Measurements from ENCODE around the gene KLHL35. TPM values are rescaled to one million over a fixed set of nuclear protein-coding genes. Genes with fewer than 3 reads are reported as not detected.

Gene KLHL35
- total RNA-seq = 2.0 and 2.6 TPM in 2 replicates

GRCh38 chr11:75432911-75433321, at the start of gene KLHL35:
Gene KLHL35, minus strand, starts transcription at chr11:75433203. Its CDS starts 2,574 bp downstream, at chr11:75430629.
- no peak for DNase-seq (ENCODE audit: low read depth, low spot score)

GRCh38 chr11:75481922-75482606, 49.1 kb upstream of the KLHL35 start:
- no peak for DNase-seq (ENCODE audit: low read depth, low spot score)

- no peak for DNase-seq (ENCODE audit: low read depth, low spot score)
Measured at GRCh38 chr11:75481223-75481921, 48.4 kb upstream of the KLHL35 start.

DNA sequence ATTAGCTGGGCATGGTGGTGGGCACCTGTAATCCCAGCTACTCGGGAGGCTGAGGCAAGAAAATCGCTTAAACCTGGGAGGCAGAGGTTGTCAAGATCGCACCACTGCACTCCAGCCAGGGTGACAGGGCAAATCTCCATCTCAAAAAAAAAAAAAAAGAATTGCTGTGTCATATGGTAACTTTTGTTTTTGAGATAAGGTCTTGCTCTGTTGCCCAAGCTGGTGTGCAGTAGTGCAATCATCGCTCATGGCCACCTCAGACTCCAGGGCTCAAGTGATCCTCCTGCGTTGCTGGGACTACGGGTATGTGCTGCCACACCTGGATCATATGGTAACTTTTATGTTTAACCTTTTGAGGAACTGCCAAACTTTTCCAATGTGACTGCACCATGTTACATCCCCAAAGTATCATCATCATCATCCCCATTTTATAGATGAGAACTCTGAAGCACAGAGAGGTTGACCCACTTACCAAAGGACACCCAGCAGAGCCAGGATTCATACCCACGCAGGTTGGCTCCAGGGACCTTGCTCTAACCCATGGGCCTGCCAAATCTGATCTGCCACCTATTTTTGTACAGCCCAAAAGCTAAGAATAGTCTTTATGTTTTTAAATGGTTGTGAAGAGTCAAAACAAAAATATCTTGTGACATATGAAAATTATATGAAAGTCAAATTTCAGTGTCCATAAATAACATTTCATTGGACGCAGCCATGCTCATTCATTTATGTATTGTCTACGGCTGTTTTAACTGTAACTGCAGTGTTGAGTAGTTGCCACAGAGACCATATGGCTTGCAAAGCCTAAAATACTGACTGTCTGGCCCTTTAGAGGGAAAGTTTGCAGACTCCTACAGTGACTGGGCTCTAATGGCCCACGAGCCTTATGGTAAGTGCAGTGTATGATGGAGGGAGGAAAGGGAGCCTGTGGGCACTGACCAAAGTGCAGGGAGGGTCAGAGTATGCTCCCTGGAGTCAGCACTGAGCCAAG, 47.5 kb upstream of the KLHL35 start:
- no peak for DNase-seq (ENCODE audit: low read depth, low spot score)

DNA sequence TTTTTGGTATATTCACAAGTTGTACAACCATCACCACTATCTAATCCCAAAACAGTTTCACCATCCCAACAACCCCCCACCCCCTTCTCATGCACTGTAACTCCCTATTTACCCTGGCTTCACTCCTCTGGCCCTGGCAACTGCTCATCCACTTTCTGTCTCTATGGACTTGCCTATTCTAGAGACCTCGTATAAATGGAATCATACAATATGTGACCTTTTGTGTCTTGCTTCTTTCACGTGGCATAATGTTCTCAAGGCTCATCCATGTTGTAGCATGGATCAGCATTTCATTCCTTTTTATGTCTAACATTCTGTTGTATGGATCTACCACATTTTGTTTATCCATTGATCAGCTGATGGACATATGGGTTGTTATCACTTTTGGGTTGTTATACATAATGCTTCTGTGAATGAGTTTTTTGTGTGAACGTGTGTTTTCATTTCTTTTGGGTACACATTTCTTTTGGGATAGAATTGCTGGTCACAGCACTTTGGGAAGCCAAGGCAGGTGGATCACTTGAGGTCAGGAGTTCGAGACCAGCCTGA, 46.7 kb upstream of the KLHL35 start:
- DNase-seq (ENCODE audit: low read depth, low spot score) = no peak

DNA sequence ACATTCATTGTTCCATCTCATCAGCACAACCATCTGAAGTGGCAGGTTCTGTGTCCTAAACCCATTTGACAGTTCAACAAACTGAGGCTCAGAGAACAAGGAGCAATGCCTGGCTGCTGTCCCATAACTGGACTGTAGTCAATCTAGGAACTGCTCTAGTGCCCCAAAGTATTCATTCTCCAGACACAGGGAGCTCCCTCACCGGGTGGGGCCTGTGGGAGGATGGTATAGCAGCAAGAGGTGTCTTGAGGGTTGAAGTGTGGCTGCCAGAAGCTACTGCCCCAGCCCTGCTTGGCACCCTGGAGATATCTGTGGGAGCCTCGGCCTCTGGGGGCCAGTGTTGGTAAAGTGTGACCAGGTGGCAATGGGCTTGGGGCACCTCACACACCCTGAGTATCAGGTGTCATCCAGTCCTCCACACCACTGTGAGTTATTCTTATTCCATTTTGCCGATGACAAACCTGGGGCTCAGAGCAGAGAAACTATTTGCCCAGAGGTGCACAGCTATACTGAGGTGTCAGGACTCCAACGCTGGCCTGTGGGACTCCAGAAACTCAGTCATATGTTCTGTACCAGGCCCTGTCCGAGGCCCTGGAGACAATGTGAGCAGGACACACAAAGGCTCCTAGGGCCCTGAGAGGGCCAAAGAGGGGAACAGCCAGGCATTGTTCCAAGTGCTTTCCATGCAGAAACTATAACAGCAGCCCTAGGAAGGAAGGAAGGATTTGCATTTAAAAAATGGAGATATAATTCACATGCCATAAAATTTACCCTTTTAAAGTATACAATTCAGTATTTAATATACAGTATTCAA, 46.0 kb upstream of the KLHL35 start:
- DNase-seq (ENCODE audit: low read depth, low spot score) = no peak

DNA sequence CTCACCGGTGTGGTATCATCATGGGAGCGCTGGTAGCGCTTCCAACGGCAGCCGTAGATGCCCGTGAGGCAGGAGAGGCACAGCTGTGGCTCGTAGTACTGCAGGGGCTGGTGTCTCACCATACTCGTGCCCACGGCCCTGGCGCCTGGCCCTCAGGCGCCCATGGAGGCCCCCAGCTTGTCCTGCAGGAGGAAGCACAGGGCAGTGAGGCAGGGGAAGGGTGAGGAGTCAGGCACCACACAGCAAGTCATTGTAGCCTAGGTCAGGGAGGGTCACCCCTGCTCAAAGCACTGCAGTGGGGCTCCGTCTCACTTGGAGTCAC, 44.6 kb upstream of the KLHL35 start:
- DNase-seq (ENCODE audit: low read depth, low spot score) = no peak

- no peak for DNase-seq (ENCODE audit: low read depth, low spot score)
Measured at GRCh38 chr11:75476739-75477613, 44.0 kb upstream of the KLHL35 start.

DNA sequence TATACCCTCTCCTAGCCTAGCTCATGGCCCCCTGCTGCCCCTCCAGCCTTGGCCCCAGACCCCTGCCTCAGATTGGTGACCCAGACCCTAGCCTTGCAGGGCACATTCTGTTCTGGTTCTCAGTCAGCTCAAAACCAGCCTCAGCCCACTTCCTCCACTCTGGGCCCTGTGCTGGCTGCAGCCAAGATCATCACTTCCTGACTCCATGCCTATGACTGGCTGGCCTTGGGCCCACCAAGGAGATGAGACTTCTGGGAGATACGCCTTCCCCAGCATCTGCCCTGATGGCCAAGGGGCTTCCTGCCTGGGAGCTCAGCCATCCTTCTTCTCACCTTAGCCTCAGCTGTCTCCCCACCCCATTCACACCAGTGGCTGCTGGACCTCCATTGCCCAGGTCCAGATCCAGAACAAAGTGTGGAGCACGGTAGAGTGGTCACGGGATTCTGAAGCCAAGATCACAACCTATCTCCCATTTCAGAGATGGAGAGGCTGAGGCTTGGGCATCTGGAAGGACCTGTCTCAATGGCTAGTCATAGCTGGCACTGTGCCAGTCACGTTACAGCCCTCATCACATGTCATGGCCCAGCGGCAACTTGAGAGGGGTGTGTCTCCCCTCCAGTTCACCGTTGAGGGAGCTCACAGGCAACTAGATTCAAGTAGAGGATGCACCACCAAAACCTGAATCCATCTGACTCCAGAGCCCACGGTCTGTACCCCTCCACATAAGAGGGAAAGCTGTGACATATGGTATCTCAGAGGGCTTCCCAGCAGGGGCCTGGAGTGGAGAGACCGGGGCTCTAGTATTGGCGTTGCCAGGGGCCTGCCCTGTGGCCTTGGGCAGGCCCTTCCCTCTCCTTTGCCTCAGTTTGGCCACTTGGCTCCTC, 43.0 kb upstream of the KLHL35 start:
- no peak for DNase-seq (ENCODE audit: low read depth, low spot score)

- DNase-seq (ENCODE audit: low read depth, low spot score) = no peak
Measured at GRCh38 chr11:75474878-75475766, 42.1 kb upstream of the KLHL35 start.

- no peak for DNase-seq (ENCODE audit: low read depth, low spot score)
Measured at GRCh38 chr11:75474240-75474639, 41.2 kb upstream of the KLHL35 start.

GRCh38 chr11:75473684-75474083, 40.7 kb upstream of the KLHL35 start:
- DNase-seq (ENCODE audit: low read depth, low spot score) = no peak

DNA sequence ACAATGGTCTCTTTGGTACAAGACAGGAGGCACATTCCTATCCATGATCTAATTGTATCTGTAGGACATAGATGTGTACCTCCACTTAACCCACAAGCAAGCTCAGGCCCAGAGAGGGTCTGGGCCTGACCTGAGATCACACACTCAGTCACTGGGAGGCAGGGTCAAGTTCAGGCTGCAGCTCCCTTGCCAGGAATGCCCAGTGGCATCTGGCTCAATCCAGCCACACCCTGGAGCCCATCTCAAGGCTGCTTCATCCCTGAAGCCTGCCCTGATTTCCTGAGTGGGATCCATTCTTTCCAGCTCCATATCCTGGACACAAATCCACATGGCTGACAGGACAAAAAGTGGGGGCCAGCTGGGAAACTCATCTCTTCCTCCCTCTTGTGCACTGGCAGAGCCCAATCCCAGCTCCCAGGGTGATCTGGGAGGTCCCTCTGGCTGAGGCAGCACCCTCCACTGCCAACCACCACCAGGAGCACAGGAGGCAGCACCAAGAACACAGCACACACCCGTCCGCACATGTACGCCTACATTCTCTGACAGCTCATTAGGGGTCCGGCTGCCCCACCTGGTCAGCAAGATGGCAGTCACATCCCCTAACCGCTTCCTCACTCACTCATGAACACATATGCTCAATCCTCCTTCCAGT, 39.2 kb upstream of the KLHL35 start:
- no peak for DNase-seq (ENCODE audit: low read depth, low spot score)

- DNase-seq (ENCODE audit: low read depth, low spot score) = no peak
Measured at GRCh38 chr11:75471176-75471973, 38.4 kb upstream of the KLHL35 start.

DNA sequence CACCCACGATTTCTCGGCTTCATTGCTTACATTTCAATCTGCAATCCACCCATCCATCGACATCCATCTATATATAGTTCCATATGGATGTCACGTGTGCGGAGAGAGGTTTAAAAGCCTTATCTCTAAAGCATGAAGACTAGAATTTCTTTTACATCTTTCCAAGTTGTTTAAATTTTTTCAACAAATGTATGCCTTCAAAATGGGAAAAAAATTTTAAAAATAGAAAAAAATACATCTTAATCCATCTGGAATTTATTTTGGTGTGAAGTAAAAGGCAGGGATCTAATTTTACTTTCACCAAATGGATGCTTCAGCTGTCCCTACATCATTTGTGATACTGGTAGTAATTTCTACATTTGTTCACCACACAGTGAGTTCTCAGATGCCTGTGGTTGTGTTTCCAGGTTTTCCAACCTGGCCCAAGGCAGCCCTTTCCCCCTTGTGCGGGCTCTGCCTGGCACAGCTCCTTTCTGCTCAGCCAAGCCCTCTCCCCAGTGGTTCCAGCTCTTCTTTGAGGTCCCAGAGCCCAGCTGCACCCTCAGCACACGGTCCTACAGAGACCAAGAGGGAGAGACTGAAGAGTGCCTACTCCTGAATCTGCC, 37.6 kb upstream of the KLHL35 start:
- no peak for DNase-seq (ENCODE audit: low read depth, low spot score)

DNA sequence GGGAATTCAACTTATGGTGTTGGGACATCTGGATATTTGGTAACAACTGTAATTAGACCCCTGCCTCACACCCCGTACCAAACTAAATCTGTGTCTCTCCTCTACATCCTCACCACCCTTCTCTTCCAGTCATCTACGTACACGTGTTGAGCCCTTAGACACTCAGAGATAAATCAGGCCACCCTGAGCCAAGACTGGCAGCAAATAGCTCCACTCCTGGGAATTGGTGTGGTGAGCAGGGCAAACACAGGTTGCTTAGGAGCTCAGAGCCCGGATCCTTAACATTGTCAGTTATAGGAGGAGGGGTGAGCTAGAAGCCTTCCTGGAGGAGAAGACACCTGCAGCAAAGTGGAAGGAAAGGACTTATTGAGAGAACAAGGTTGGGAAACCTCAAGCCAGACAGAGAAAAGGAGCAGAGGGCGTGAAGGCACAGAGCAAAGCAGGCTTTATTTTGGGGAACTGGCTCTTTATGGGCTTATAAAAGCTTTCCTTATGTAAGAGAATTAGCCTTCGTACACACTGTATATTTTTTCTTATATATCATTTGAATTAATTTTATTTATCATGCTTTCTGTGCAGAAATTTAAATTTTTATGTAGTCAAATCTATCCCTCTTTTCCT, 36.9 kb upstream of the KLHL35 start:
- DNase-seq (ENCODE audit: low read depth, low spot score) = no peak

All from pulmonary artery endothelial cell (primary cell).